Stimulated activated CD8-positive, alpha-beta memory T cell treated with anti-CD3 and anti-CD28 coated beads, Interleukin-15, amount 100 ng/mL, for 48 hours (primary cell): ENCODE measurements around the gene KCNJ6.

ENCODE experiments used
- DNase-seq, 2 donors: peaks; one replicate each; pipeline ENCODE4 v3.0.0-alpha.2; 2020; ENCODE audit warnings: low read depth in 2 of 2

Gene KCNJ6

DNA sequence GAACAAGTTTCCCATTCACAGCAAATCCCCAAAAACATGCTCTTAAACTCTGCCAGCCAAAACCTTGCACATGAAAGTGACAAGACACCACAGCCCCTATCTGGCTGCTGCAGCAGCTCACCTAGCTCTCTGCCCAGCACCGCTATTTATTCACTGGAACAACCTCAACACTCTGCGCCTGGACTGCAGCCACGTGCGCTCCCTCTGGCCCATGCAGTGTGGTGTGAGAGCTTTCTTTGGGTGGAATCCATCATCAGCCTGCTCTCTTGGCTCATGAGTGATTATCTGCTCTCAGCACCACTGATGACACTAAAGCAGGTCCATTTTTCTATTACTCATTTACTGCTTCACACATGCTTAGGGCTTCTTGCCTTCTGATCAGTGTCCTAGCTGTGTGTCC, 11.4 kb downstream of the KCNJ6 start:
- no peak for DNase-seq

DNA sequence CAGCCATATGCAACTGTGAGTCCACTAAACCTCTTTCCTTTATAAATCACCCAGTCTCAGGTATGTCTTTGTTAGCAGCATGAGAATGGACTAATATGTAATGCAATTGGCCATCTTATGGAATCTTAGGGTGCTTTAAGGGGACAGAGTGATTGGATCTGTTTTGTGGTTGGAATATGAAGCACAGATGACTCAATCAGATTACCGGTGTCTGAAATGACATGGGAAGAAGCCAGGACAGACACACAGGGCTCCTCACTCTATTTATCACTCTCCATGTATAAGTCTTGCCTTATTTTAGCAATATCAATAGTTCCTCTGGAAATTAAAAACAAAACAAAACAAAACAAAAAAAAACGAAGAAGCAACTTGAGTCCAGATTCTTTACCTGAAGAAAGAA, 12.9 kb downstream of the KCNJ6 start:
- DNase-seq: no peak

DNA sequence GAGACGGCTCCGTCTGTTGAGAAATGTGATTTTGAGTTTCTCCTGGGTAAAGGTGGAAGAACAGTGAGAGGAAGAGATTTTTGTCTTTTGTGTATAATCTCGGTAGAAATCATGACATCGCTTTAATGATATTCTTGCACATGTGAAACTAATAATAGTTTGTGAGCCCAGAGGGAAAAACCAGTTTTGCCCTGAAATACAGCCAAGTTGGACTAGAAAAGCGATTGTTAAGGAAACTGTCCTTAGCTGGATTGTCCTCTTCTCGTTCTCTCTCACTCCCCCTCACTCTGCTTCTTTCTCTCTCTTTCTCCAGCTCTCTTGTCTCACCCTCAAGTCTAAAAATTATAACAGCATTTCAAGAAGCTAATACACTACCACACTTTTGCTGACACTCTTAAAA, 17.1 kb downstream of the KCNJ6 start:
- DNase-seq: no peak

DNA sequence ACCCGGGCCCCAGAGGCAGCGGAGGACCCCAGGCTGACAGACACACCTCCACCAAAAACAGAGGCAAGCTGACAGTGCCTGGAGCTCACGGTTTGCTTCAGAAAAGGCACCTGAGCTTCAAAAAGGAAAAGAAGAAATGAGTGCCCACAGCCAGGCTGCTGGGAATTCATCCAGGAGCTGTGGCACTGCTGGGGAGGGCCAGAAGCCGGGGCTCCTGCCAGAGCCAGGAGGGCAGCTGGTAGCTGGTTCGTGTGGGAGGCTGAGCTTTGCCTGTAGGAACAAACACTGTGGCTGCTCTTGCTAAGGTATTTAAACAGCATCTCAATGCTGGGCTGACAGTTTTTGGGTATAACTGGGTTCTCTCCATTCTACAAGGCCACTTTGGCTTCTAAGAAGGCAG, 19.5 kb downstream of the KCNJ6 start:
- DNase-seq: no peak

DNA sequence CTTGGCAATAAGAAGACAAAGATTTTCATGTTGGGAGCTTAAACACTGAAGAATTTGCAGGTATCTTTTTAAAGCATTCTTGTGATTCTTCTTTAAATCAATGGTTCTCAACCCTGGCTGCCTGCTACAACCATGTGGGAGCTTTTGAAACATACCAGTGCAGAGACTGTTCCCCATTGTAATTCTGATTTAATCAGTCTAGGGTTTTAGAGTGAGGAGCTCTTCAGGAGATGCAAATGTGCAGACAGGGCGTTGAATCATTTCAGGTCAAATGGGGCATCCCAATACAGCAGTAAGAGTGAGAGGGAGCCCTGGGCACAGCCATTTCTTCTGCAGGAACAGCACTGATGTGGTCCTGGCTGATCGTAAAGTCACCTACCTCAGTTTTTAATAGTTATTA, 24.3 kb downstream of the KCNJ6 start:
- no peak for DNase-seq

DNA sequence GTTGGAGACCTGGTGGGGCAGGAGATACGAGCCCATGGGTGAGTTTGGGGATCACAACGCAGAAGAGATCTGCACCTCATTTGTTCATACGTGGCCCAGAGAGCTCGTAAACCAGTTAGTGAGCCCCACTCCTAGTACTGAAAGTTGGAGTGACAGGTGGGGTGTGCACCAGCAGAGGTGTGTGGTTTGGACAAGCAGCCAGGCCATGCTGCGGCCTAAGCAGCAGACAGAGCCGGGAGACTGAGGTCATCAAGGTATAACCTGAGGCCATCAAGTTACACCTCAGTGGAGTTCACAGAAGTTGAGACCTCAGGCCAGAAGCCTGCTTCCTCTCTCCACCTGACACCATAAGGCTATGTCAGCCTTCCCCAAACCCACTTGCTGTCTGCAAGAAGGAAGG, 27.6 kb downstream of the KCNJ6 start:
- no peak for DNase-seq

DNA sequence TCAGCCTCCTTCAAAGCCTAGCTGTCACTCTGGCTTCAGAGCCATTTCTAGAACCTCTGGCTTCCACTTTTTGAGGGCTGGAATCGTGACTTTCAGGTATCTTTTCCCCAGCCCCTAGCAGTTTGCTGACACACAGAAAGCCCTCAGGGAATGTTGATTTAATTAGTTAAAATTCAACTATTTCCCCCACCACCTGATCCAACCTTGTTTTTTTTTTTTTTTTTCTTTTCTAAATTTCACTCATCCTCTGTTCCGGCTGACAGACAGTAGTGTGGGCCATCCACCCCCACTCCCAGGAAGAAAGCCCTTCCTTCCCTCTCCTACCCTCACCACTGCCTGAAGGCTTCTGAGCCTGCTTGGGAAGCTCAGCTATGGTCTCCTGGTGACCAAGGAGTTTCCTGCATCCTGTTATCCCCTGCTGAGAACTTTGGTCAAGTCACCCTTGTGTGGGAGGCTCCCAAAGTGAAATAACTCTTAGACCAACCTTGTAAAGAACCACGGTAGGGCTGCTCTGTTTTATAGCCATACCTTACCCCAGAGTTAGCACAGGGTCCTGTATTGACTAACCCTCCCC, 29.4 kb downstream of the KCNJ6 start:
- DNase-seq: no peak

DNA sequence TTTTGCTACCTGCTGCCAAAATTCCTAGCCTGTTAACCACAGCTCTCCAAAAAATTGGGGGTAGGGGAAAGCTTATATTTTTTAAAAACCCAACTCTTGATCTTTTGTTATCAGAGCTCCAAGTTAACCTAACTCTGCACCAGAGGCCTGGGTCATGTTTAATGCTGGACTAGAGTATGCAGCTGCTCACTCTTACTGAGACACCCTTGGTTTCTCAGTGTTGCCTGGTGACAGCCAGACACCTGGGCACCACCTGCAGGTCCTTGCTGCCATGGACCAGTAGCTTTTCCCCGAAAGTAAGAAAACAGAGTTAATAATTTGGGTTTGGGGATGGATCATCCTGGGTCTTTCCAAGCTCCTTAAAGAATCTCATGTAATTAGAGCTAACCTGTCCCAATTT, 30.1 kb downstream of the KCNJ6 start:
- no peak for DNase-seq

DNA sequence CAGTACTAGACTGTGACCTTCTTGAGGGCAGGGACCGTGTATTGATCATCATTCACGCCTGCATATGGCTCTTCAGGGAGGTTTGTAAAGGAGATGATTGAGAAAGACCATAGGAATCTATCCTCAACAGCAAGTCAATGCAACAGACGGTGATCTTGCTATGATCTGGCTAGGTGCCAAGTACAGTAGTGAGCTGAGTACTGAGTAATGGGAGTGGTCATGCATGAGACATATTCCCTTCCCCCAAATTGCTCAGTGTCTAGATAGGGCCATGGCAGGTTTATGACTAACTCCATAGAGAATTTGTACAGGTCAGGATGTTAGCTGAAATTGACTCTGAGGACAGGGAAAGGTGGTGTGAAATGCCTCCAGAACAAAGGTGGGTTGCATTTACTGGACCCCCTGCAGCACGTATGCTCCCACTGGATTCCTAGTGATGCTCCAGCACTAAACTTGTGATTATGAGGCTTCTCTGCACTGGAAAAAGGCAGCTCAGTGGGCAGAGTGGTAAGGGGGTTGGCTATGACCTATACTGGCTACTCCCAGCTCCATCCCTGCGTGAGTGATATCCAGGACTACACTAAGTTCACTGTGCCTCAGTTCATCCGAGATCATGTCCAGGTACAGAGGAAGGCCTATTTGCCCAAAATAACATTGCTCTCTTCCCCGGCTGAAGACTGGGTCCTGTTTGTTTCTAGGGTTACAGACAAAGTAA, 37.2 kb downstream of the KCNJ6 start:
- no peak for DNase-seq

DNA sequence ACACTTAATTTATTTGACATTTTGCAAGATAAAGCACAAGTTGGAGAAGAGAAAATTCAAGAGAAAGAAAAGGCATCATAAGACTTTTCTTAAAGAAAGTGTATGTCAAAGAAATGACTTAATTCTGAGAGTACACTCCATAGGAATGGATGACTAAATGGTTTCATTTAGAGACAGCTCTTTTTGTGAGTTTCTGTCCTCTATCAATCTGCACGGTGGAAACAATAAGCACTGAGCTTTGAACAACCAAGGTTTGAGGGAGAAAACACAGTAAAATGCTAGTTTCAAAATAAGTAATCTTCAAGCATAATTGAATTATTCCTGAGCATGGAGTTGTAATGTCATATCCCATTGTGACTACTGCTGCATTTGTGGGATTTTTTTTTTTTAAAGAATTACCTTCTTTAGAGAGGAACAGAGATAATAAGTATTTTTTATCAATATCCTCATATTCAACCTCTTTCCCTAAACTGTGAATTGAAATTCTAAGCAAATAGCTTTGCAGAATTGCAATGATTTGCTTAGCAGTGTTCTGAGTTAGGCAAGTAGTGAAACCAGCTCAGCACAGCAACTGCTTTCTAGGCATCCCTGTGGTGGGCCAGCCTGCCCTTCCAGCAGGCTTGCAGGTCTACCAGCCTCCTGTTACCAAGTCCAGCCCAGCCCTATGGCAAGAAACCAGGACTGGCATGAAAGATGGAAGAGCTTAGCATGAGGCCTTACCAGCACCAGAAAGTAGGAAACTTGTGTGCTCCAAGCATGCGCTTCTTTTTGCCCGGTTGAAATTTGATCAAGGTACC, 38.2 kb downstream of the KCNJ6 start:
- DNase-seq: no peak

DNA sequence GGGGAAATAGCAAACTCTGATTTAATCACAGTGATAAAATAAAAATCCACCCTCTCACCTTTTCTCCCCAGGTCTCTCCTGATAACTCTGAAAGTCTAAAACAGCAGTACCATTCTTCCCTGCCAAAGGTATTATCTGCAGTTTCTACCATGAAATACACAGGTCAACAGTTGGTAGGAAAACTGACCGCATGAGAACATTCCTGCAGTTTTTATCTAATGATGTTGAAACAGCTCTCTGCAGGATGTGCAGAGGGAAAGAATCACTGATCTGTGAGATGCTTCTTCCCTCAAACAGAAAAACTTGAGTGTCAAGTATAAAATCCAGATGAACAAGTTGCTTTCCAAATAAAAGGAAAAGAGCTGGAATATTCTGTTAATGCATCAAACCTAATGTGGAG, 39.1 kb downstream of the KCNJ6 start:
- DNase-seq: no peak

DNA sequence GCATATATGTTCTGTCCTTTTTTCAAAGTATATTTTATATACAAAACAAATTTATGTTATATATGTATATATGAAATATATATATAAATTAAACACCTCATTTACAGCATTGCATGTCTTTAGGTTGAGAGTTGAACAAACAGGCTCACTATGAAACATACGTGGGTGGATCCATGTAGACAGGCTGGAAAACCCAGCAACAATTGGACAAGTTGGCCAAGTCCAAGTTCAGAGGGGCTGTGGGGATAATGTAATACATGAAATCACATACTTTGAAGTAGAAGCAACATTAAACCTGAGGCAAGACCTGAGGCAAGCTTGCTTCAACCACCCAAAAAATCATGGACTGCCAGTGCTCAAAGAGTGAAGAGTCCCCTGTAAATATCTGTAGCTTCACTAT, 39.7 kb downstream of the KCNJ6 start:
- DNase-seq: no peak

DNA sequence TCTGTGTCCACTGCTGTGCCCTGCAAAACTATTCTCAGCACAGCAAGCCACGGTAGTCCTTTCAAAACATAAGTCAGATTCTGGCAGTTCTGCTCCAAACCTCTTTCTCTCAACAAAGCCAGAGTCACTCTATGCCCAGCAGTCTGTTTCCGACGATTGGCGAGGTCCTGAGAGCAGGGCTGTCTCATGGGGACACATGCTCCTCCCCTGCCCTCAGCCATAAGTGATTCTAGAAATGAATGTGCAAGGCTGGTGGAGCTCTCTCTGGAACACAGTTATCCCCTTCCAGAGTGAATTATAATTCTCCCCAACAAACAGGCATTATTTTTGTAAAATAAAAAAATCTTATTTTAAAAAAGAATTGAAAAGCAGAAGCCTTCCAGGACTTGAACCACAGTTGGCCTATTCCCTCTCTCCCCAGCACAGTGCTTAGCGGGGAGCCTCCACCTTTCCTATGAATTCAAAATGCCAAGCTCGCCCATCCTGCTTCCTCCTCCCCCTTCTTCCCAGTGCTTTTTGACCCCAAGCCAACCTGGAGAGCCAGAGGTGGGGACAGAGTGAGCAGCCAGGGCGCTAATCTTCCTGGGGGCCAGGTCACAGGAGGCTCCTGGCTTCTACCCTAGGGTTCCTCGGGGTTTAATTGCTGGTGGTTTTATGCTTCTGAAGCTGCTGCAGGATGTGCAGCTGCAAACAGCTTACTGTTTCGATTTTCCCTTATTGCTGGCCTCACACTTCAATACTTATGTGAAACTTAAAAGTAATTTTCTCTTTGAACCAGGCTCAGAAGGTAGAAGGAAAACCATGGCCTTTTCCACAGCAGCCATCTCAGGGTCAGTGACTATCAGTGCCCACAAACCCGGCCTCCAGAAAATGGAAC, 41.1 kb downstream of the KCNJ6 start:
- DNase-seq: no peak

DNA sequence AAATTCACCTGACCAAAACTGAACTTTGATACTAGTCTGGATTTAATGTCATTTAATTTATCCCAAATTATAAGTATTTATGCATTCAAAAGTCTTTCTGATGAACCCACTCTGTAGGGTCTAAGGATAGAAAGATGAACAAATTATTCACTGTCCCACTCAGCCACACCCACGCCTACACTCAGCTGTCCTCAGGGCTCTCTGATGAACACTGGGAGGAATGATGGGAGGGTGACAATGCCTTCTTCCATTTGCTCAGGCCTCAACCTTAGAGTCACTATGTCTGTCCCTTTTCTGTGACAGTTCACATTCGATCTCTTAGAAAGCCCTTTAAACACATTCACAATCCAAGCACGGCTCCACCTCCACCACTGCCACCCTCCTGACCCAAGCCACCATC, 41.8 kb downstream of the KCNJ6 start:
- no peak for DNase-seq

DNA sequence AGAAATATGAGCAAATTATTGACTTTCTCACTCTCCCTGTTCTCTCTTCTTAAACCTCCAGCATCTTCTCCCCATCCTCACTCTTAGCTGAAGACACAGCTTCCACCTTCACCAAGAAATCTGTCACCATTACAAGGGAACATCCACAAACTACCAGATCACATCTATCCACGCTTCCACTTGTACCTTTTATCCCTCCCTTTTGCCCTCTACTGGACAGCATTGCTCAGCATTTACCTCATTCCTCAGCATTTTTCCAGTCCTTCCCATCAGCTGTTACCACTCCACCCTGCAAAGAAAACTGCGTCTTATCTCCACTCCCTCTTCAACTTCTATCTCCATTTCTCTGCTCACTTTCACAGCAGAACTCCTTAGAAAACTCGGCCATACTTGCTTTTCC, 42.6 kb downstream of the KCNJ6 start:
- no peak for DNase-seq

DNA sequence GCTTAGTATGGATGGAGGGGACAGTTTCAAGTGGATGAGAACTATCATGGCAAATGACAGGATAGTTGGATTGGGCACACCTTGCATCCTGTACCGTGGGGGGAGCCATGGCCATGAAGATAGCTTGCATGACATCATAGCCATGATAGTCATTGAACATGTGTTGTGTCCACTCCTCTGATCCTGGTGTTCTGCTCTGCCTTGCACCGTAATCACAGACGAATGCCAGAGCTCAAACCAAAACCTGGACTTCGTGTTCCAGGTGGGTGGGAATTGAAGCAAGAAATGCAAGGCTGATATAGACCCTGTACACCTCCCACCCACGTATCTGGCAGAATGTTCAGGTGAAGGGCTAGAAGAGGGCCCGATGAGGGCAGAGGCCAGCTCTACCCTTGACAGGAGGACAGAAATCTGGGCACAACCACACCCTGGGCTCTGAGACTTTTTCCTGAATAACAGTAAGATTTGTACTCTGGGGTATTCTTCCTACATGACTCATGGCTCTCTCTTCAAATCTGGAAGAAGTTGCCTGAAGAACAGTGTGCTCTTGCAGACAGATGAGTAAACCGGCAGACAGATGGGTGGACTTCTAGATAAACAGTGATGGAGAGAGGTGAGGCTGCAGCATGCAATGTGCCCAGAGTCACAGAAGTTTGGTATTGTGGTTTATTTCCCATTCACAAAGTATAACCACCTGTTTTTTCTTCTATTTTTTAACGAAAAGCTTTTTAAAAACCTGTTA, 45.0 kb downstream of the KCNJ6 start:
- no peak for DNase-seq

DNA sequence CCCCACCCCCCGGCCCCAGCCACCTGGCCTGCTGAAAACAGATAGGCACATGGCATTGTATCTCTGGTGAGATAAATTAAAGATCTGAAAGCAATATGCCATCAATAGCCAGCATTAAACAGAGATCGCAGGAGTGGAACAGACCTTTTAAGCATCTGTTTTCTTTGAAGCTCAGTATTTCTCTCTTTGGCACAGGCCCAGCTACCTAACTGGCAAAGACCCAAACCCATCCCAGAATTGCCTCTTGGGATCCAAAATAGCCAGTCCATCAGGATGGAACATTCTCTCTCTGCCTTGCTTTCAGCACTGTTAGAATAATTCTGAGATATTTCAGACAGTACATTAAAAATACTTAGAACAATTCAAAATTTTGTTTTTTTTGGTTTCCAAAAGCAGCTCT, 46.0 kb downstream of the KCNJ6 start:
- no peak for DNase-seq

DNA sequence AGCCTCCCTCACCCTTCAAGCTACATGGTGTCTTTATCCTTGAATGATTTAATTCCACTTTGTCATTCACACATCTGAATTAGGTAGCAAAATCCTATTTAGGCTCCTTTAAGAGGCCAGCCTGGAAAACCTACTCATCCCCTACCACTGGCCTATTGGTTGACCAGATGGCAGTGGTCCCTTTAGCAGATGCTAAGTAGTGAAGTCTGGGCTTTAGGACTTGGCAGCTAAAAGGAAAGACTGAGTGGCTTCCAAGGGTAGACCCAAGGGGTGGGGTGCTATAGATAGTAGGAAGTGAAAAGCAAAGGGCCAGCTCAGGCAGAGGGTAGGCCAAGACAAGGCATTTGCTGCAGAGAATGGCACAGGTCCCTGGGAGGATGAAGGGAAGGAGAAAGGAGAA, 46.6 kb downstream of the KCNJ6 start:
- no peak for DNase-seq

DNA sequence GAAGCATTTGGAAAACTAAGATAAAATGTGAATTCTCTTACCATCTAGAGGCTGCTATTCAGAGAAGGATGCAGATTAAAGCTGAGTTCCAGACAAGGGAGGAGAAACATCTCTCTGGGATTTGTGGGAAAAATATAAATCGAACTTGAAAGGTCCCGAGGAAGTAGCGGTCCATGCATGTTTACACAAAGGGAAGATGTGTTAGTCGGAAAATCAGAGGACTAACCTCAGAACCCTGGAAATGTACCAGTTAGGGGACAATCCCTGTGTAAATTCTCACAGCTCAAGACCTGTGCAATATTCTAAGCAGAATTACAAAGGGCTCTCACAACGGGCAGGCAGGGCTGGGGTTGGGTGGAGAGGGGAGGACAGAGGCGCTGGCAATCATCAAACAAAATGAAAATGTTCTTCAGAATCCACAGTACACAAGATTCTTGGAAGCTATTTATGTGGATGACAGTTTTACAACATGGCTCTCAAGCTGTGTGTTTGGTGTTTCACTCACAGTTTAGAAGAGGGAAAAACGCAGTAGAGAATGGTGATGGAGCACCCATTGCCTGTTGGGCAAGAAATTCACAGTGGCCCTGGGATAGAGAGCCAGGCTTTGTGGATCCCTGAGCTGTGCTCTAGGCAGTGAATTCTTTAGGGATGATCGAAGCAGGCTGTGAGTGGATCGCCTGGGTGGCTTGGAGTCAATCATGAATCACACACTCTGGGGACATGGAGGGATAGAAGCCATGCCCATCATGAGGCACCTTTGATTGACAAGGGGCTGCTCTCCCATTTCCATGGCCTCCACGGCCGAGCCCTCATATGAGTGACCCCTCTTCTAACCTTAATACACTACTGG, 47.6 kb downstream of the KCNJ6 start:
- DNase-seq: no peak

DNA sequence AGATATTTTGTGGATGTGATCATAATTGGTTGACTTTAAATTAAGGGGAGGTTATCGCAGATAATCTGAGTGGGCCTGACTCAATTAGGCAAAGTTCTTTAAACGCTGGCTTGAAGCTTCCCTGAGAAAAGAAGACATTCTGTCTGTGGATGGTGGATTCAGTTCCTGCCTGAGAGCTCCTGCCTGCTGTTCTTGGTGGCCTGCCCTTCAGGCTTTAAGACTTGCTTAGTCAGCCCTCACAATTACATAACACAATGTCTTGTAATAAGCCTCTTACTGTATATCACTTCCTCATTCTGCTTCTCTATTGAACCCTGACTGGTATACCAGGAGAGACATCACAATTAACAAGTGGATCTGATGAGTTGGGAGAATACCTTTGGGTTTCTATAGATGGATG, 50.2 kb downstream of the KCNJ6 start:
- DNase-seq: no peak

DNA sequence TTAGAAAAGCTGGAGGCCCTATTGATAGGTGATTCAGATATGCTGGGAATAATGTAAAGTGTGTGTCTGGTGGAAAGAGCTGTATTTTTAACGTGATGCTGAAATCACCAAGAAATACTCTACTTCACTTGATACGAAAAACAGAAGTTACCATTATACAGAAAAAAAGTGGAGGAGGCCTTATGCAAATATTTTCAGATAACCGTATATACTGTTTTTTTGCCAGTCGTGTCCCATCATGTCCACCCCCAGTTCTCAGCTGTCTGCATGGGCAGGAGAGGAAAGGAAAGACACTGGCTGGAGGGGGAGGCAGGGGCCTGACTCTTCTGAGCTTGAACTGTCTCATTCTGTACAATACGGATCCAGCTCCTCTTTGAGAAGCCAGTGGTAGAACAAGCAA, 51.1 kb downstream of the KCNJ6 start:
- no peak for DNase-seq
